GM18505 (cell line): Measurements from ENCODE around the gene ATF3.

ENCODE experiments used
- ATAC-seq: cut with Tn5 transposase; IDR thresholded peaks from one replicate; pipeline ENCODE4 v1.9.1; 2021; ENCODE audit not compliant: unreplicated experiment
- POLR2A ChIP-seq: IDR thresholded peaks from 4 replicates; pipeline ENCODE4 v1.6.1; 2011; ENCODE audit warnings: borderline replicate concordance; ENCODE audit not compliant: insufficient read depth, insufficient read length; ENCODE audit errors: extremely low read depth

ATF3 gene

DNA sequence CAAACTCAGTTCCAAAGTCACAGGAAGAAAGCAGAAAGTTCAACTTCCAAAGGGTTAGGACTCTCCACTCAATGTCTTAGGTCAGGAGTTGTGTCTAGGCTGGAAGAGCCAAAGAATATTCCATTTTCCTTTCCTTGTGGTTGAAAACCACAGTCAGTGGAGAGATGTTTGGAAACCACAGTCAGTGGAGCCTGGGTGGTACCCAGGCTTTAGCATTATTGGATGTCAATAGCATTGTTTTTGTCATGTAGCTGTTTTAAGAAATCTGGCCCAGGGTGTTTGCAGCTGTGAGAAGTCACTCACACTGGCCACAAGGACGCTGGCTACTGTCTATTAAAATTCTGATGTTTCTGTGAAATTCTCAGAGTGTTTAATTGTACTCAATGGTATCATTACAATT is 11.7 kb downstream of the ATF3 start:
- ATAC-seq, result no peak

DNA sequence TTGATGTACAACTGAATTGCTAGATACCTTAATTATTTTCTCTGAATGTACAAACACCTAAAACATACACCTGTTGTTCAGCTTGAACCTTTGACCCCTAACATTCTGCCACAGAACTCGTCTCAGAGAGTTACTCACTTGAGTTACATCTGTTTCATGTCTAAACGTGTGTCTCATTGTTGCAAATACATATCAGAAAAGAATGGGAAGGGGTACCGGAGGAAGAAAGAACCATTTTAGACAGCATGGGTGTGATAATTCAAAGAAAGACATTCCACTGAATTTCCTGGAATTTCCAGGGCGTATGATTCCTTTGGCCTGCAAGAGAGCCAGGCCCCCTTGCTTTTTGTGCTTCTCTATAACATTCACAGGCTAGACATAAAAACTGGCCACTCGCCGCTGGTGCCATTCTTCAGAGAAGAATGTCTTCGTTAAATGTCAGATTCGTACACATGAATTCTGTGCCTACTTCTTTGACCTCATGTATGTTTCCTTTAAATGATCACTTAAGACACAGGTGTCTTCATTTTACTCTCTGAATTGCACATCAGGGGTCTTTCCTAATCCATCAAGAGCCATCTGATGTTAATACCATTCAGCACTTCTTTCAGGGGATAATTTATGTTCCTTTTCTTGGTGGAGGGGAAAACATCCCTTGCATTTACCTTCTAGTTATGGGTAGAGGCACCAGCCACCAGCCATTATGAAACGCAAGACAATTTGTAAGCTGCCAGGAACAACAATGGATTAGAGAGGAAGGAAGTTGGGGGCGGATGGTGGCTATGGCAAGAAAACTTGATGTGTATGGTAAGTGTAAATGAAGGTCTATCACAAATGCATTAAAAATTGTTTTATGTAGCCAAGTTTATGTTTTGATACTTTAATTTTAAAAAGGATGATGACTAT is 12.7 kb downstream of the ATF3 start:
- ATAC-seq, result no peak
- TF ChIP-seq POLR2A, result no peak

More for the DNA sequence above, 11.7 kb downstream of the ATF3 start:
- TF ChIP-seq POLR2A, result no peak

DNA sequence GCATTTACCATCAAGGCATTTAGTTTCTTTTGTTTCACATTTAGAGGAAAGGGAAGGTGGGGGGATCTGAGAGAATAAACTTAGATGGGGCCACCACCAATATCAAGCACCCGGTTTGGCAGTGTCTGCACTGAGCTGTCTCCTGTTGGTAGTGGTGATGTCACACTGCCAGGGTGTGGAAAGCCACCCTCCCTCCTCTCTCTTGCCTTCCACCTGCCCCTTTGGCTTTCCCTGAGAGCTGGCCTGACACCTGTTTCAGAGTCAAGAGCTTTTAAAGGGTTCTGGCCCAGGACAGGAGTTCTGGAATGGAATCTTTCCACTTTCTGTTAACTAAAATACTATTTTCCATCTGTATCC is 13.4 kb downstream of the ATF3 start:
- ATAC-seq, result no peak
- no peak for TF ChIP-seq POLR2A

DNA sequence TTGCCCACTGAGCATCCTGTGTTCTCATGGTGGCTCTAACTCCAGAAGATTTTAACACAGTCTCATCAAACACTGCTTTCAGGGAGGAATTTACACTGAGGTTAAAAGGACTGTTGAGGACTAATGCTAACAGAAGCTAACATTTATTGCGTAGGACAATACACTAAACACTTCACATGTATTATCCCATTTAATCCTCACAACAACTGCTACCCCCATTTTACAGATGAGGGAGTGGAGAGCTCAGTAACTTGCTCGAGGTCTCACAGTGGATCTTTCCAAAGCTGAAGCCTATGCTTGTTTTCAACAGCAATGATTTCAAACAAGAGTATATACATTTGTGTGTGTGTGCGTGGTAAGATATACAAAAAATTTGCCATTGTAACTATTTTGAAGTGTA is 13.9 kb downstream of the ATF3 start:
- TF ChIP-seq POLR2A, result no peak
- ATAC-seq, result no peak

DNA sequence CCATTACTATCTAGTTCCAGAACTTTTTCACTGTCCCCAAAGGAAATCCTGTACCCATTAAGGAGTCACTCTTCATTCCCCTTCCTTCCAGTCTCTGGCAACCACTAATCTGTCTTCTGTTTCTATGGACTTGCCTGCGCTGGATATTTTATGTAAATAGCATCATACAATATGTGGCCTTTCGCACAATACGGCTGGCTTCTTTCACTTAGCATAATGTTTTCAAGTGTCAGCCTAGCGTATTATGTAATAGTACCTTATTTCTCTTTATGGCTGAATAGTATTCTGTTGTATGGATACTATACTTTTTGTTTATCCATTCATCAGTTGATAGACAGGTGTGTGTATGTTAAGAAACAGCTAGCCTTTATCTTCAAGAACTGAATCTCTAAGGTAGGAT is 14.3 kb downstream of the ATF3 start:
- no peak for TF ChIP-seq POLR2A
- ATAC-seq, result no peak

DNA sequence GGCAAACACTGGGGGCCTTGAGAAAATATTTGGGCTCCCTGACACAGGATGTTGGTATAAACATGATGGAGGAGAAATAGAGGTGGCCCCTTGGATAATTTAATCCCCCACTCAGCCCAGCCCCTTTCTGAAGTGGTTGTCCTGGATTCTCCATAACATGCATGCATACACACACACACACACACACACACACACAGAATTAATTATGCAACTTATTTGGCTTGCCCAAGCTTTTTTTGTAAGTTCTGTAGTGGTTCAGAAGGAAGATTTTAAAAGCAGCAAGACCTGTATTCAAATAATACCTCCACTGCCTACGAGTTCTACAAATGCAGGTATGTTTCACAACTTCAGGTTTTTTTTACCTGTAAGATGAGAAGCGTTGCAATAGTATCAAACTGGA is 15.0 kb downstream of the ATF3 start:
- ATAC-seq, result no peak

DNA sequence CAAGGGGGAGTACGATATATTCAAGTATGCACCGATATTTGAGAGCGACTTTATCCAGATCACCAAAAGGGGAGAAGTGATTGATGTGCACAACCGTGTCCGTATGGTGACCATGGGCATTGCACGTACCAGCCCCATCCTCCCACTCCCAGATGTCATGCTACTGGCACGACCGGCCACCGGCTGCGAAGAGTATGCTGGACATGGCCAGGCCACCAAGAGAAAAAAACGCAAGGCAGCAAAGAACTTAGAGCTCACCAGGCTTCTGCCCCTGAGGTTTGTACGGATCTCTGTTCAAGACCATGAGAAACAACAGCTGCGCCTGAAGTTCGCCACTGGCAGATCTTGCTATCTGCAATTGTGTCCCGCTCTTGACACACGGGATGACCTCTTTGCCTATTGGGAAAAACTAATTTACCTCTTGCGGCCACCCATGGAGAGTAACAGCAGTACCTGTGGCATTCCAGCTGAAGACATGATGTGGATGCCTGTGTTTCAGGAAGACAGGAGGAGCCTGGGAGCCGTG is 16.5 kb downstream of the ATF3 start:
- ATAC-seq, result no peak
- TF ChIP-seq POLR2A, result no peak

More for the DNA sequence above, 15.0 kb downstream of the ATF3 start:
- no peak for TF ChIP-seq POLR2A

DNA sequence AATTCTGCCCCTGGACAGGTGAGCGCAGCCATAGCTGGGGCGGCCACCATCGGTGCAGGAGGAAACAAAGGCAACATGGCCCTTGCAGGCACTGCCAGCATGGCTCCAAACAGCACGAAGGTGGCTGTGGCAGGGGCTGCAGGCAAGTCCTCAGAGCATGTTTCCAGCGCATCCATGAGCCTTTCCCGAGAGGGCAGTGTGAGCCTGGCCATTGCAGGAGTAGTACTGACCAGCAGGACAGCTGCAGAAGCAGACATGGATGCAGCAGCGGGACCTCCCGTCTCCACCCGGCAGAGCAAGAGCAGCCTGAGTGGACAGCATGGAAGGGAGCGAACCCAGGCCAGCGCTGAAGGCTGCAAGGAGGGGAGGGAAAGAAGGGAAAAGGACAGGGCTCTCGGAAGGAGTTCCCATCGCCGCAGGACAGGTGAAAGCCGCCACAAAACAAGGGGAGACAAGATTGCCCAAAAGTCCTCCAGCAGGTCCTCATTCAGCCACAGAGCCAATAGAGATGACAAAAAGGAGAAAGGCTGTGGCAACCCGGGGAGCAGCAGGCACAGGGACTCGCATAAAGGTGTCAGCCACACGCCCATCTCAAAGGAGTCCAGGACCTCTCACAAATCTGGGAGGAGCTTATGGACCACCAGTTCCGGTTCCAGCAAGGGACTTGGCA is 17.4 kb downstream of the ATF3 start:
- TF ChIP-seq POLR2A, result no peak
- no peak for ATAC-seq

DNA sequence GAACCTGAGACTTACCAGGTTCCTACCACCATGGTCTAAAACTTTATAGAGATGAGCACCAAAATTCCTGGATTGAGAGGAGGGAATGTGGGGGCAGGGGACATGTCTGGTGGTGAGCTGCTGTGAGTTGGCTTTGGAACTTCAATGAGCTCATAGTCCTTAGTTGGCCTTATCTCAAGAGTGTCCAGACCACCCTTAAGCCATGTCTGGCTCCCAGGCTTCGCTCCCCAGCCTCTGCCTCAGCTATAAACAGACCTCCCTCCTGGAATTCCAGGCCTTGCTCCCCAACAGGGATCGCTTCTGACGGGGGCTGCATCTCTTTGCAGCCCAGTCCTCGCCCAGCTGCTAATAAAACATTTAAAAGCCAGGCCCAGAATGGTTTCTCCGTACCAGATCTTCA is 19.5 kb downstream of the ATF3 start:
- ATAC-seq, result no peak
- no peak for TF ChIP-seq POLR2A

DNA sequence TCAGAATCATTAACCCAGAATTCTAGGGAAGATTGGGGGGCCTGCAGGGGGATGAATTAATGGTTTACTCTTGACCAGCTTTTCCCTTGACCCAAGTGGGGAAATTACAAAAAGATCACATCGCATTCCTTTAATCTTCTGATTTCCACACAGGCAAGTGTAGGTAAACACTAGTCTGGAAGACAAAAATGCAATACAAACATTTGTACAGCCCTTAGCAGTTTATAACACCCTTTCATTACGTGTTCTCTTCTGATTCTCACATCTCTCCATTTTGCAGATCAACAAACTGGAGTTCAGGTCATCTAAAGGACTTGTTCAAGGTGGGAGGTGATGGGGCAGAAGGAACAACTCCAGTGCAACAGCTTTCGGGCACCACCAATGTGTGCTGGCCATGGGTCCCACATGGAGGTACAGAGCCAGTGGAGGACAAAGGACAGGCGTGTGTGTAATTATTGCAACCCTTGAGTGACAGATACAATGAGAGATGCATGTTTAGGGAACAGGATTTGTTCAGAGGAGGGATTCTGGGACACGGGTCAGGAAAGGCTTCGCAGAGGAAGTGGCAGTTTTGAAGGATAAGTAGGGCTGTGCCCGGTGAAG is 20.4 kb downstream of the ATF3 start:
- no peak for TF ChIP-seq POLR2A
- ATAC-seq, result no peak

DNA sequence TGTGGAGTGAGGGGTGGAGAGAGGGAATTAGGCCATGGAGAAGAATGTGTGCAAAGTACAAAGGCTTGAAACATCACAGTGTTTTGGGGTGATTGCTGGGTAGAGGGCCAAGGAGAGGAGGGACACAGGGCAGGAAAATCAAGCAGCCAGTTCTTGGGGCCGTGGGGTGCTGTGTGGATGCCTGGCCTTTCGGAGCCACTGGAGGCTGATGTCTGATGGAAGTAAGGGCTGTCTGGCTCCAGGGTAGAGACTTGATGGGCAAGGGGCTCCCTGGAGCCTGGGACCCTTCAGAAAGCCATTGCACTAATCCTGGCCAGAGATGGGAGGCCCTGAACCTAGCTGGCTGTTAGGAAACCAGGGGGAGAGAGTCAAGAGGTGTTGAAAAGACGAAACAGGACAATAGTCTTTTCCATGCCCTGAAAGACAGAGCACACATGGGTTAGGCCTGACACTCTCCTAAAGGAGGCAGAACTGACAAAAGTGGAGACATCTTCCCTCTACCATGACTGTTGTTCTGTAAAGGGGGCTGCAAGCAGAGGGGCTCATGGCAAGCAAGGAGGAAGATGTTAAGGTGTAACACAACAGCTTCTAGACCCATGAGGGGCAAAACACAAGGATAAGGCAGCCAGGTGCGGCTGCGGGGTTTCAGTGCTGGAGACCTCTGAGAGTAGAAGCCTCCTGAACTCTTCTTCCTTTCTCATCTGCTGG is 21.0 kb downstream of the ATF3 start:
- ATAC-seq, result no peak

DNA sequence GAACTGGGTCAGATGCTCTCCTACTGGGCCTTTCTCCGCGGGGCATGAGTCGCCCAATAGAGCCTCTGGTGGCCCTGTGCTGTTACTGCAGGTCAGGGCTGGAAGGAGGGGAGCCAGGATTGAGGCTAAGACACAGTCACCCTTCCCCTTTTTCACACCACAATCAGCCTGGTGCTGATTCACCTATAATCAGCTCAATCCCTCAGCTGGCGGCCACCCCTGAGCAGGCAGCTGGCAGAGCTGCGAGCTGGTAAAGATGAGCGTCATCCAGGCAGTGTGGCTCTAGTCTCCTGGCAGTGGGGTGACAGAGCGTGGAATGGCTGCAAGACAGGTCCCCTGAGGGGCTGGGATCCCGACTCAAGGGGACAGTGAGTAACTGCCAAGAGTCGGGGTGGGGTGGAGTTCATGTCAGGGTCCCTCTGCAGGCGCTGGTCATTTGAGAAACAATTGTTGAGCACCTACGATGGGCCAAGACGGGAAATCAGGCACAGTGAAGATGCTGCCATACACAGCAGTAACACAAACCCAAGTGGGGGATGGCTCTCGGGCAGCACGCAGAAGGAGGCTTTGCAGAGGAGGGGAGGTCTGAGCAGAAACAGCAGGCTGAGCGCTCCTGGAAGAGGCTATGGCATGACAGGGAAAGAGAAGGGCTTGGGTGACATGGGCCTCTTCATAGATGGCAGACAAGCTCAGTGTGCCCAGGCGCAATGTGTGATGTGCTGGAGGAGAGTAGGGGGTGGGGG is 21.8 kb downstream of the ATF3 start:
- ATAC-seq, result peak; percentile 93
- no peak for TF ChIP-seq POLR2A

More for the DNA sequence above, 21.0 kb downstream of the ATF3 start:
- TF ChIP-seq POLR2A, result no peak
